ENCODE data around the gene GINS2. TPM values are rescaled to one million over a fixed set of nuclear protein-coding genes. Genes with fewer than 3 reads are reported as not detected.

Gene GINS2
- total and polyA plus RNA-seq, 9 donors: 0.23 to 1.6 (median 1.4) TPM

DNA sequence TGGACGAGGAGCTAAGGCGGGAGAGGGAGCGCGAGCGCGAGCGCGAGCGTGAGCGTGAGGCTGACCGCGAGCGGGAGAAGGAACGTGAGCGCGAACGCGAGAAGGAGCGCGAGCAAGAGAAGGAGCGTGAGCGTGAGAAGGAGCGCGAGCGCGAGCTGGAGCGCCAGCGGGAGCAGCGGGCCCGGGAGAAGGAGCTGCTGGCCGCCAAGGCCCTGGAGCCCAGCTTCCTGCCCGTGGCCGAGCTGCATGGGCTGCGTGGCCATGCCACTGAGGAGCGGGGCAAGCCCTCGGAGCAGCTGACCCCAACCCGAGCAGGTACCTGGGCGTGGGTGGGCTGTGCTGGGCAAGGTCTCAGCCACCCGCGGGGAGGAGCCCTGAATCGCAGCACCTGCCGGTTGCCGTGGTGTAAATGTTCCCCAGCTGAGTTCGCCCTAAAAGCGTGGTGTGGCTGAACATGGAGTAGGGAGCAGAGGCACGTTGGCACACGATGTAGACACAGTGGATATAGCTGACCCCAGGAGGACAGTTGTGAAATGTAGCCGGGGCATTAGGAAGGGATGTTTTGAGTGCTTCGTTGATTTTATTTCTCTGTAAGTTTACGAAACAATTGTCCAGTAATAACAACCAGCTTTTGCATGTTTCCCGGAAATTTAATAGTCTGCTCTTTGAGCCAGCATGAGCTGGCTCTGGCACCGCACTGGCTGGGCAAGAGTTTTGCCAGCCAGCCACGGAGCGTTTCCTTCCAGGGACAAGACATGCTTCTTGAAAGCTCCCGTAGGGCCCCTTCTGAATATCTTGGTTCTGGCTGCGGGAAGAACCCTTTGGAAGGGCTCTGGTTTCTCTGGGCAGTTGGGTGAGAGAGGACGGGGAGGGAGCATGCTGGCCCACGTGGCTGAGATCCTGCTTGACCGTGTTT lies 32.1 kb downstream of the GINS2 start:
- Histone ChIP-seq H3K27me3 (no peaks in the 10 kb centered on the region), H3K4me1 (ENCODE audit: insufficient read depth) (peaks cover 17% of the 10 kb centered on the region), H3K27ac (no peak overlapping the region), H3K36me3 (no peaks in the 10 kb centered on the region), H3K4me3 (no peak overlapping the region), H3K9me3 (no peaks in the 10 kb centered on the region)
- TF ChIP-seq EP300 (IDR thresholded peaks at IDR 0.05) (no peak), POLR2A (IDR thresholded peaks at IDR 0.05) (no peak)
- TF ChIP-seq, protein P1, sequence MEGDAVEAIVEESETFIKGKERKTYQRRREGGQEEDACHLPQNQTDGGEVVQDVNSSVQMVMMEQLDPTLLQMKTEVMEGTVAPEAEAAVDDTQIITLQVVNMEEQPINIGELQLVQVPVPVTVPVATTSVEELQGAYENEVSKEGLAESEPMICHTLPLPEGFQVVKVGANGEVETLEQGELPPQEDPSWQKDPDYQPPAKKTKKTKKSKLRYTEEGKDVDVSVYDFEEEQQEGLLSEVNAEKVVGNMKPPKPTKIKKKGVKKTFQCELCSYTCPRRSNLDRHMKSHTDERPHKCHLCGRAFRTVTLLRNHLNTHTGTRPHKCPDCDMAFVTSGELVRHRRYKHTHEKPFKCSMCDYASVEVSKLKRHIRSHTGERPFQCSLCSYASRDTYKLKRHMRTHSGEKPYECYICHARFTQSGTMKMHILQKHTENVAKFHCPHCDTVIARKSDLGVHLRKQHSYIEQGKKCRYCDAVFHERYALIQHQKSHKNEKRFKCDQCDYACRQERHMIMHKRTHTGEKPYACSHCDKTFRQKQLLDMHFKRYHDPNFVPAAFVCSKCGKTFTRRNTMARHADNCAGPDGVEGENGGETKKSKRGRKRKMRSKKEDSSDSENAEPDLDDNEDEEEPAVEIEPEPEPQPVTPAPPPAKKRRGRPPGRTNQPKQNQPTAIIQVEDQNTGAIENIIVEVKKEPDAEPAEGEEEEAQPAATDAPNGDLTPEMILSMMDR (IDR thresholded peaks at IDR 0.05): no peak
- WGBS, 3 donors: 91 to 92% (median 92%) methylated on average over 59 of the region's 59 CpGs
- intact Hi-C loops (cut with DNase I): no loop called here
- DNase-seq: peak in 2 of 5 donors; percentile 24 to 31

DNA sequence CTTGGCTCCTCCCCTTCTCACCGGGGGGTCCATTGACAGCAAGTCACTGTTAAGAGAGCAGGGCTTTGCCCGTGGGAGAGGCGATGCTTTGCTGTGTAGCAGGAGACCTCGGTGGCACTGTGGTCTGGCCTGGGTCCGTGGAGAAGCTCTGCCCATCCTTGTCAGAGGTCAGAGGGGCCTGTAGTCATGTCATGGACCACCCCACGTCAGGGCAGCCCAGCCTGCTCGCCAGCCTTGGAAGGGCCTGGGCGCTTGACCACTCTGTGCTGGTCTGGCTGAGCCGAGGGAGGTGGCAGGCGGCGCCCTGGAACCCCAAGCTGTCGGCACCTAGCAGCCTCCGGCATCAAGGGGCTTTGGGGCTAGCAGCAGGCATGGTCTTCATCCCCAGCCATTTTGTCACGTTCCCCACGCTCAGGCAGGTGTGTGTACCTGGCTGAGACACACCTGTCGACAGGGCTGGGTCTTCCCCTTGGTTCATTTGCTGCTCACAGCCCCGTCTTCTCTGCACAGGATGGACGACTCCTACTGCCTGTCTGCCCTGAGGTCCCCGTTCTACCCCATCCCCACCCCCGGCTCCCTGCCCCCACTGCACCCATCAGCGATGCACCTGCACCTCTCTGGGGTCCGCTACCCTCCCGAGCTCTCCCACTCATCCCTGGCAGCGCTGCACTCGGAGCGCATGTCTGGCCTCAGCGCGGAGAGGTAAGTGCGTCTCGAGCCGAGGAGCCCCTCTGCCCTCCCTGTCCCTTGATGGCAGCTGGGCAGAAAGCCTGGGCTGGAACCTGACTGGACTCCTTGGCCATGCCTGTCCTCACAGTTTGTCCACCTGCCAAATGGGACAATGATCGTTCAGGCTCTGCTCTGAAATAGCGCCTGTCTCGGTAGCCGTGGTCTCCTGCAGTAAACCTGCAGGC lies 33.3 kb downstream of the GINS2 start:
- no peaks in the 10 kb centered on the region for H3K36me3 ChIP-seq
- TF ChIP-seq, protein P1 (IDR thresholded peaks at IDR 0.05): no peak
- TF ChIP-seq EP300 (IDR thresholded peaks at IDR 0.05) (no peak), POLR2A (IDR thresholded peaks at IDR 0.05) (no peak)
- no peaks in the 10 kb centered on the region for H3K9me3 ChIP-seq
- H3K27ac ChIP-seq: no peak overlapping the region
- intact Hi-C loops (cut with DNase I): no loop called here
- H3K4me1 ChIP-seq (ENCODE audit: insufficient read depth): peaks cover 23% of the 10 kb centered on the region
- H3K27me3 ChIP-seq: no peaks in the 10 kb centered on the region
- WGBS, 3 donors: 89 to 90% (median 90%) methylated on average over 29 to 35 of the region's 35 CpGs
- no peak overlapping the region for H3K4me3 ChIP-seq
- DNase-seq: peak in 1 of 5 donors; percentile 31

- Histone ChIP-seq H3K4me3 (no peak overlapping the region), H3K27ac (no peak overlapping the region), H3K9me3 (no peaks in the 10 kb centered on the region), H3K4me1 (ENCODE audit: insufficient read depth) (peaks cover 32% of the 10 kb centered on the region), H3K36me3 (no peaks in the 10 kb centered on the region), H3K27me3 (no peaks in the 10 kb centered on the region)
- DNase-seq: peak in 1 of 5 donors; percentile 44
- no peak for TF ChIP-seq EP300 (IDR thresholded peaks at IDR 0.05)
- TF ChIP-seq POLR2A (IDR thresholded peaks at IDR 0.05): no peak
- TF ChIP-seq, protein P1 (IDR thresholded peaks at IDR 0.05): no peak
- intact Hi-C loops (cut with DNase I): no loop called here
- 90 to 92% (median 92%) methylated on average over 41 of the region's 41 CpGs for whole genome bisulfite sequencing, 3 donors
Observed at GRCh38 chr16:85654251-85655095, 34.3 kb downstream of the GINS2 start.

Measured in ovary (tissue), 9 donors.